NCI-H460 (cell line): ENCODE data around the gene BCKDHB. TPM values are rescaled to one million over a fixed set of nuclear protein-coding genes. Genes with fewer than 3 reads are reported as not detected.

Source experiments
- DNase-seq: peaks from one replicate; pipeline ENCODE4 v3.0.0-alpha.2; 2016; ENCODE audit warnings: low read depth; ENCODE audit errors: extremely low read depth
- total RNA-seq: library from RNA; depleted of rRNA; stranded (reverse); fragments of >200 nt; shearing (Covaris generic); gene quantifications from 2 replicates; pipeline ENCODE4 v1.2.3, GENCODE V29; 2014; rRNA removed

Gene BCKDHB
- total RNA-seq, 1 experiment from 2014 or later, result 13.9 TPM

DNA sequence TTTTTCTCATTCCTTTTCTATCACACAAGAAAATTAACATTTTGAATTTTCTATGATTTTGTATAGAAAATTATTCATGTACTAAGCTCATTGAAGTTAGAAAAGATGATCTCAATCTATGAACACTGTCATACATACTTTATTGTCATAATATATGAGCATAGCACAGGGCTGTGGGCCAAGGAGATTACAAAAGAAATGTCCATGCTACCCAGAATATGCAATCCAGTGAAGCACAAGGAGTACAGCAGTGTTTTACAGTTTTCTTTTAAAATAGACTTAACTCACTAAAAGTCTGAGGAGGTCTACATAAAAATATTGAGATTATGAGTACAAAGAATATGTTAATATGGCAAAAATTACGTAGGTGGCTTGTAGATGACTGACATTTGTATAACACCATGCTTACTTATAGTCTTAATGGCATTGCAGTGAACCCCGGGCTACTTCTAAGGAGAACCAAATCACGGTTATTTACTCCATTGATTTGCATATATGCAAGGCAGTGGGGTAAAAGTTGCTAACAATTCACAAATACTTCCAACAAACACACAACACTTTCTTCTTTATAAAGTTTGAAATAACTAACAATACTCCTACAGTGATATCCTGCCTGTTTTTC is 257.1 kb downstream of the BCKDHB start:
- DNase-seq, result no peak

DNA sequence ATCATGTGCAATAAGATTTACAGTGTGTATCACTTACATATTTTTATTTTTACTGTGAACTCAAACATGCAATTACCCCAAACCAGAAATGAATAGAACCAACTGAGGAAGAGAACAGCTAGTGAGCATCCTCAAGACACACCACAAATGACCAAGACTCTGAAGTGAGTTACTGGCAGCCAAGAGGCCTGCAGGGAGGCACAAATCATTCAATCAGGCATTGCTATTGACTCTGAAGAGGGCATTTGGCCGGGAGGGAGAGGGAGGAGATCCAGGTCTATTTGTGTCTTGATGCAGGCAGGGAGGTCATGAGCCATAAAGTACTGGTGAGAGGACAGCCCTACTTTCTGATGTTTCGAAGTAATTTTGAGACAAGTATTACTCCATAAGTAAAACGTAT is 257.7 kb downstream of the BCKDHB start:
- no peak for DNase-seq

DNA sequence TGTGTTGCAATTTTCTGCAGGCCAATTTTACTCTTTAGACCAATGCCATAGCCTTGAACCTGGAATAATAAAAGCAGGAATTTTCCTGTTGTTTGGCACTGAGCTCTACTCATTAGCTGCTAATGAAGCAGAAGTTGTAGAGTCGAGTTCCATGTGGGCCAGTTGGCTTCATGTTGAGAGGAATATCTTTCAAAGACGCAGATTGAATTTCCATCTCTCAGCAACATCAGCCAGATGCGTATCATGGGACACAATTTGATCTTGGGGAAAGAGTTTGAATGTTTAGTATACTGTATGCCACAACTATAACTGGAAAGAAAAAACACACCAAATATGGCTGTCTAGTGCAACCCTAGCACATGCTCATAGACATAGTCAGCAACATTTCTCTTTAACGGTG is 259.6 kb downstream of the BCKDHB start:
- DNase-seq, result no peak

DNA sequence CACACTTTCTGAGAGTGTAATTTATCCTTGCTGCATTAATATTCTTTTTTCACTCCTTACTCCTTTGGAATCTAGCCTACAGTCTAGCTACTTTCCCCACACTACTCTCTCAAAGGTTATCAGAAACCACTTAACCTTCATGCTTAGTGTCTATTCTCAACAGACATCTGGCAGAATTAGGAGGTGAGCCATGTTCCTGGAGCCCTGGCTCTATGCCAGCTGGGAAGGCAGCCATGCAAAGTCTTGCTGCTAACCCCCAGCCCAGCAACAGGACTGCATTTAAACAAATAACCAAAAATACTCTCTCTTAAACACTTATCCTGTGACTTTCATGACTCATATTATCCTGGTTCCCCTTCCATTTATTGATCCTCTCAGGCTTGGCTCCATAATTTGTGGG is 260.2 kb downstream of the BCKDHB start:
- DNase-seq, result no peak

DNA sequence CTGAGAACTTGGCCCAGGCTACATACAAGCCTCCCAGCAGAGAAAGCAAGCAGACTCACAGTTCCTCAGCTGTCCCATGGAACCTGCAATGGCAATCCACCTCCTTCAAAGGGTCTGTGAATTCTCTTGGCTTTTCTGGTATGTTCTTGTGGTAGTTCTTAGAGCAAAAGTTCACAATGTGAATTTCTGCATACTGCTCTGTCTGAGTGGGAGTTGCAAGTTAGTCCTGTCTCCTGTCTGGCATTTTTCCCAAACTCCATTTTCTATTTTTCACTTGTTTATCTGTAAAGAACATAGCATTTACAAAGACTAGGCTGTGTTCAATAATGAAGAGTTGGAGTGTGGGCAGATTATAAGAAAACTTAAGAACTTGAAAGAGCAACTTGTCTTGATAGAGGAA is 269.9 kb downstream of the BCKDHB start:
- no peak for DNase-seq

DNA sequence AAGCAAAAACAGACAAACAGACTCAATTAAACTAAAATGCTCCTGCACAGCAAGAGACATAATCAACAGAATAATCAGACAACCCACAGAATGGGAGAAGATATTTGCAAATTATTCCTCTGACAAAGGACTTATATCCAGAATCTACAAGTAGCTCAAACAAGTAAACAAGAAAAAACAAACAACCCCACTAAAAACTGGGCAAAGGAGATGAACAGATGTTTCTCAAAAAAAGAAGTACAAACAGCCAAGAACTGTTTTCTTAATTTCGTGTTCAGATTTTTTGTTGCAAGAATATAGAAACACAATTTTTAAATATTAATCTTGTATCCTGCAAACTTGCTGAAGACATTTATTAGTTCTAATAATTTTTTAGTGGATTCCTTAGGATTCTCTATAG is 274.1 kb downstream of the BCKDHB start:
- DNase-seq, result no peak

DNA sequence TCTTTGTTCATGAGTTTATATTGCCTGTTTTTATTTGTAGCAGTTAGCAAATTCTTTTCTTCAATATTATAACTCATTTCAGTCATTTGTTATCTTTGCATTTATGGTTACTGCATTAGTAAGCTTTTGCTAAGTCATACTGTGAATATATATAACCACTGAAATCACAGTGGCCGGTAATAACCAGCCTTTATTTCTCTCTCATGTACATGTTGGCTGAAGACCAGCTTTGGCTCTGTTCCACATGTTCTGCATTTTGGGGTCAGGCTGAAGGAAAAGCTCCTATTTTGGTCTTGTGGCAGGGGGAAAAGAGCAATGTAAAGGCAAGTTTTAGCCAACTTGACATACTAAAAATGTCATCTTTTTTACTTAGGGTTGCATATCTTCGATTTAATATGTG is 276.3 kb downstream of the BCKDHB start:
- no peak for DNase-seq

DNA sequence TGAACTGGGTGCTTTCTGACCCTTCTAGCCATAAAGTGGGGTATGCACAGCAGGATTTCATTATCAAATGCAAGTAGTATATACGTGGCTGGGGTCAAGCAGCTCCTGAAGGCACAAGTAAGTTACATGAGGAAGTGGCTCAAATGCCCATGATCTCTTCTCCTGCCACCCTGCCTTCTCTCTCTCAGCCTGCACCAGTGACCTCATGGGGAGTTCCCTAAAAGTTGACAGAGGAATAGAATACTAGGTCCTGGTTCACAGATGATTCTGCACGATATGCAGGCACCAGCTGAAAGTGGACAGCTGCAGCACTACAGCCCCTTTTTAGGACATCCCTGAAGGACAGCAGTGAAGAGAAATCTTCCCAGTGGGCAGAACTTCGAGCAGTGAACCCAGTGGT is 282.0 kb downstream of the BCKDHB start:
- DNase-seq, result no peak

Other genes starting within 250 kb of the BCKDHB start
- 16.9 and 17.6 TPM in 2 replicates for gene ELOVL4, start 159.1 kb upstream of the BCKDHB start, total RNA-seq
- gene TTK, start 102.0 kb upstream of the BCKDHB start, total RNA-seq, result 51.2 and 60.2 TPM in 2 replicates